Measurements from ENCODE around the gene RIPK1. TPM values are rescaled to one million over a fixed set of nuclear protein-coding genes. Genes with fewer than 3 reads are reported as not detected.

RIPK1 gene
- total and polyA plus RNA-seq, 9 of the 15 experiments (the other 6 are each of a cell fraction or from before 2014, with no cell fraction given) = 3.8 to 24.9 (median 17.7) TPM

DNA sequence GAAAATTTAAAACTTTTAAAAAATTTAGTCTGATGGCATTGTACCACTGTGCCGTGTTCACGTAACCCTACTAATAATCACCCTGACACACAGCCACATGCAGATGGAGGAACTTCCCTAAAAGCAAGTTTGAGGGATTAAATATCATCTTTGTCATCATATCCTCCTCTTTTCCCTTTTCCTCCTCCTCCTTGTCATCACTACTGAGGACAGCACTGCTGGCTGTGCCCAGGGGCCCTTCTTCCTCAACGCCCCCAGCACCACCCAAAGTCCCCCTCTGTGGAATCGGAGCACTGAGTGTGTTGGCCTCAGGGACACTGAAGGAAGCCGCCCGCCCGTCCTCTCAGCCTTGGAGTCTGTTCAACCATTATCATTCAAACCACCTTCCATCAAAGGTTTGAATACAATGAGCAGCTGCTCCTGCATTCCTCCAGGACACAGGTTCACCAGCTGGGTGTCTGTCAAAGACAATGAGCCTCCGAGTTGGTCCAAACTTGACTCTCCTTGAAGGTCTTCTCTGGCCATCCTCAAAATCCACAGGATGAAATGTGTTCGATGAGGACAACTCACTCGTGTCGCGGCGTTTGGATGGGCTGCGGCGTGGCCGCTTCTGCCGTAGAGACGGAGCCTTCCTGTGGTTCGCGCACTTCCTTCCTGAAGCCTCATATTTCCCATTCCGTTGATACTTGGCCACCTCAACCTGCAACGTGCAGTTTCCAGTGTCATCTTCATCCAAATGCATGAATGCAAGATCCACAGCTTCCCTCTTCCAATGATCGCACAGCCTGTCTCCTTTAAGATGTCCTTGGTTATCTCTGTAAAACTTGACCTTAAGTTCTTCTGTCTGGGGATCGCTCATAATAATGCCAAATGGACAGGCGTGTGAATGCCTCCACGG is 45.3 kb upstream of the RIPK1 start (continued):
- TF ChIP-seq, protein P1, sequence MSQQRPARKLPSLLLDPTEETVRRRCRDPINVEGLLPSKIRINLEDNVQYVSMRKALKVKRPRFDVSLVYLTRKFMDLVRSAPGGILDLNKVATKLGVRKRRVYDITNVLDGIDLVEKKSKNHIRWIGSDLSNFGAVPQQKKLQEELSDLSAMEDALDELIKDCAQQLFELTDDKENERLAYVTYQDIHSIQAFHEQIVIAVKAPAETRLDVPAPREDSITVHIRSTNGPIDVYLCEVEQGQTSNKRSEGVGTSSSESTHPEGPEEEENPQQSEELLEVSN (IDR thresholded peaks at IDR 0.05; ENCODE audit: borderline replicate concordance in 1 of 2, extremely low read depth in 1 of 2, insufficient read depth in 1 of 2, insufficient read length in 1 of 2, low read depth in 1 of 2, low read length in 1 of 2, poor library complexity in 1 of 2, severe bottlenecking in 1 of 2) = peak in 1 of 2 experiments; percentile 56
- TF ChIP-seq HOXB6 (CRISPR knock-in tag; IDR thresholded peaks at IDR 0.05; ENCODE audit: borderline replicate concordance) = no peak; the same call in 1 of the 2 replicates
- TF ChIP-seq, protein P2, sequence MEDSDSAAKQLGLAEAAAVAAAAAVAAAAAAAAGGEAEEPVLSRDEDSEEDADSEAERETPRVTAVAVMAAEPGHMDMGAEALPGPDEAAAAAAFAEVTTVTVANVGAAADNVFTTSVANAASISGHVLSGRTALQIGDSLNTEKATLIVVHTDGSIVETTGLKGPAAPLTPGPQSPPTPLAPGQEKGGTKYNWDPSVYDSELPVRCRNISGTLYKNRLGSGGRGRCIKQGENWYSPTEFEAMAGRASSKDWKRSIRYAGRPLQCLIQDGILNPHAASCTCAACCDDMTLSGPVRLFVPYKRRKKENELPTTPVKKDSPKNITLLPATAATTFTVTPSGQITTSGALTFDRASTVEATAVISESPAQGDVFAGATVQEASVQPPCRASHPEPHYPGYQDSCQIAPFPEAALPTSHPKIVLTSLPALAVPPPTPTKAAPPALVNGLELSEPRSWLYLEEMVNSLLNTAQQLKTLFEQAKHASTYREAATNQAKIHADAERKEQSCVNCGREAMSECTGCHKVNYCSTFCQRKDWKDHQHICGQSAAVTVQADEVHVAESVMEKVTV (CRISPR knock-in tag; IDR thresholded peaks at IDR 0.05) = 0 out of 2 replicates have a peak, but pooled peaks have one; percentile 4
- TF ChIP-seq, protein P3, sequence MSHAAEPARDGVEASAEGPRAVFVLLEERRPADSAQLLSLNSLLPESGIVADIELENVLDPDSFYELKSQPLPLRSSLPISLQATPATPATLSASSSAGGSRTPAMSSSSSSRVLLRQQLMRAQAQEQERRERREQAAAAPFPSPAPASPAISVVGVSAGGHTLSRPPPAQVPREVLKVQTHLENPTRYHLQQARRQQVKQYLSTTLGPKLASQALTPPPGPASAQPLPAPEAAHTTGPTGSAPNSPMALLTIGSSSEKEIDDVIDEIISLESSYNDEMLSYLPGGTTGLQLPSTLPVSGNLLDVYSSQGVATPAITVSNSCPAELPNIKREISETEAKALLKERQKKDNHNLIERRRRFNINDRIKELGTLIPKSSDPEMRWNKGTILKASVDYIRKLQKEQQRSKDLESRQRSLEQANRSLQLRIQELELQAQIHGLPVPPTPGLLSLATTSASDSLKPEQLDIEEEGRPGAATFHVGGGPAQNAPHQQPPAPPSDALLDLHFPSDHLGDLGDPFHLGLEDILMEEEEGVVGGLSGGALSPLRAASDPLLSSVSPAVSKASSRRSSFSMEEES (CRISPR knock-in tag; IDR thresholded peaks at IDR 0.05) = no peak
- TF ChIP-seq, protein P4, sequence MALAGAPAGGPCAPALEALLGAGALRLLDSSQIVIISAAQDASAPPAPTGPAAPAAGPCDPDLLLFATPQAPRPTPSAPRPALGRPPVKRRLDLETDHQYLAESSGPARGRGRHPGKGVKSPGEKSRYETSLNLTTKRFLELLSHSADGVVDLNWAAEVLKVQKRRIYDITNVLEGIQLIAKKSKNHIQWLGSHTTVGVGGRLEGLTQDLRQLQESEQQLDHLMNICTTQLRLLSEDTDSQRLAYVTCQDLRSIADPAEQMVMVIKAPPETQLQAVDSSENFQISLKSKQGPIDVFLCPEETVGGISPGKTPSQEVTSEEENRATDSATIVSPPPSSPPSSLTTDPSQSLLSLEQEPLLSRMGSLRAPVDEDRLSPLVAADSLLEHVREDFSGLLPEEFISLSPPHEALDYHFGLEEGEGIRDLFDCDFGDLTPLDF (CRISPR knock-in tag; IDR thresholded peaks at IDR 0.05) = no peak
- peak; percentile 10; the same call in 1 of the 2 replicates for TF ChIP-seq RBFOX2 (IDR thresholded peaks at IDR 0.05; ENCODE audit: low read depth, low read length)
- TF ChIP-seq ARID2 (IDR thresholded peaks at IDR 0.05) = peak; percentile 57; the same call in 1 of the 2 replicates
- no peak for TF ChIP-seq FIP1L1 (IDR thresholded peaks at IDR 0.05; ENCODE audit: low read depth, low read length, poor library complexity, severe bottlenecking)
- TF ChIP-seq, protein P5, sequence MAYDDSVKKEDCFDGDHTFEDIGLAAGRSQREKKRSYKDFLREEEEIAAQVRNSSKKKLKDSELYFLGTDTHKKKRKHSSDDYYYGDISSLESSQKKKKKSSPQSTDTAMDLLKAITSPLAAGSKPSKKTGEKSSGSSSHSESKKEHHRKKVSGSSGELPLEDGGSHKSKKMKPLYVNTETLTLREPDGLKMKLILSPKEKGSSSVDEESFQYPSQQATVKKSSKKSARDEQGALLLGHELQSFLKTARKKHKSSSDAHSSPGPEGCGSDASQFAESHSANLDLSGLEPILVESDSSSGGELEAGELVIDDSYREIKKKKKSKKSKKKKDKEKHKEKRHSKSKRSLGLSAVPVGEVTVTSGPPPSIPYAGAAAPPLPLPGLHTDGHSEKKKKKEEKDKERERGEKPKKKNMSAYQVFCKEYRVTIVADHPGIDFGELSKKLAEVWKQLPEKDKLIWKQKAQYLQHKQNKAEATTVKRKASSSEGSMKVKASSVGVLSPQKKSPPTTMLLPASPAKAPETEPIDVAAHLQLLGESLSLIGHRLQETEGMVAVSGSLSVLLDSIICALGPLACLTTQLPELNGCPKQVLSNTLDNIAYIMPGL (CRISPR knock-in tag; IDR thresholded peaks at IDR 0.05) = 0 out of 2 replicates have a peak, but pooled peaks have one; percentile 13
- TF ChIP-seq, protein P6, sequence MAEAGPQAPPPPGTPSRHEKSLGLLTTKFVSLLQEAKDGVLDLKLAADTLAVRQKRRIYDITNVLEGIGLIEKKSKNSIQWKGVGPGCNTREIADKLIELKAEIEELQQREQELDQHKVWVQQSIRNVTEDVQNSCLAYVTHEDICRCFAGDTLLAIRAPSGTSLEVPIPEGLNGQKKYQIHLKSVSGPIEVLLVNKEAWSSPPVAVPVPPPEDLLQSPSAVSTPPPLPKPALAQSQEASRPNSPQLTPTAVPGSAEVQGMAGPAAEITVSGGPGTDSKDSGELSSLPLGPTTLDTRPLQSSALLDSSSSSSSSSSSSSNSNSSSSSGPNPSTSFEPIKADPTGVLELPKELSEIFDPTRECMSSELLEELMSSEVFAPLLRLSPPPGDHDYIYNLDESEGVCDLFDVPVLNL (CRISPR knock-in tag; IDR thresholded peaks at IDR 0.05; ENCODE audit: low read depth) = peak; percentile 71
- TF ChIP-seq LARP7 (IDR thresholded peaks at IDR 0.05) = 0 out of 2 replicates have a peak, but pooled peaks have one; percentile 80
- peak in 1 of 2 experiments; percentile 51; a peak in 1 of 4 replicates for TF ChIP-seq CSDE1 (IDR thresholded peaks at IDR 0.05)
- TF ChIP-seq HDAC3 (IDR thresholded peaks at IDR 0.05; ENCODE audit: borderline replicate concordance, partially characterized antibody) = peak; percentile 14
